Suprapubic skin (tissue), 4 donors: Measurements from ENCODE around the gene B3GNT9.

Experiments used
- EP300 ChIP-seq: sonication (generic); formaldehyde crosslinking; IDR thresholded peaks from one replicate; pipeline ENCODE4 v1.6.1; 2017; ENCODE audit warnings: antibody characterized with exemption
- POLR2A ChIP-seq, 2 donors: fragments of 450-650 bp; IDR thresholded peaks; one replicate each; pipeline ENCODE4 v1.6.1; 2017; ENCODE audit warnings: antibody characterized with exemption in 2 of 2, mild to moderate bottlenecking in 2 of 2, moderate library complexity in 2 of 2
- POLR2AphosphoS5 ChIP-seq, 3 donors: sonication (generic); formaldehyde crosslinking; IDR thresholded peaks; one replicate each; pipeline ENCODE4 v1.6.1; 2017; ENCODE audit warnings: antibody characterized with exemption in 3 of 3
- TF ChIP-seq, protein P1 (sequence below), 2 donors: fragments of 200-600 bp in 1 of 2; fragments of 450-650 bp in 1 of 2; sonication (generic) in 1 of 2; IDR thresholded peaks; one replicate each; pipeline ENCODE4 v1.5.1; 2016 to 2019; ENCODE audit warnings: antibody characterized with exemption in 2 of 2, mild to moderate bottlenecking in 1 of 2, moderate library complexity in 1 of 2

GRCh38 chr16:67142342-67142741, 8.5 kb downstream of the B3GNT9 start:
- TF ChIP-seq, protein P1, sequence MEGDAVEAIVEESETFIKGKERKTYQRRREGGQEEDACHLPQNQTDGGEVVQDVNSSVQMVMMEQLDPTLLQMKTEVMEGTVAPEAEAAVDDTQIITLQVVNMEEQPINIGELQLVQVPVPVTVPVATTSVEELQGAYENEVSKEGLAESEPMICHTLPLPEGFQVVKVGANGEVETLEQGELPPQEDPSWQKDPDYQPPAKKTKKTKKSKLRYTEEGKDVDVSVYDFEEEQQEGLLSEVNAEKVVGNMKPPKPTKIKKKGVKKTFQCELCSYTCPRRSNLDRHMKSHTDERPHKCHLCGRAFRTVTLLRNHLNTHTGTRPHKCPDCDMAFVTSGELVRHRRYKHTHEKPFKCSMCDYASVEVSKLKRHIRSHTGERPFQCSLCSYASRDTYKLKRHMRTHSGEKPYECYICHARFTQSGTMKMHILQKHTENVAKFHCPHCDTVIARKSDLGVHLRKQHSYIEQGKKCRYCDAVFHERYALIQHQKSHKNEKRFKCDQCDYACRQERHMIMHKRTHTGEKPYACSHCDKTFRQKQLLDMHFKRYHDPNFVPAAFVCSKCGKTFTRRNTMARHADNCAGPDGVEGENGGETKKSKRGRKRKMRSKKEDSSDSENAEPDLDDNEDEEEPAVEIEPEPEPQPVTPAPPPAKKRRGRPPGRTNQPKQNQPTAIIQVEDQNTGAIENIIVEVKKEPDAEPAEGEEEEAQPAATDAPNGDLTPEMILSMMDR (IDR thresholded peaks at IDR 0.05): no peak
- TF ChIP-seq EP300 (no peak), POLR2A (IDR thresholded peaks at IDR 0.05) (no peak), POLR2AphosphoS5 (IDR thresholded peaks at IDR 0.05) (no peak)
